H1 (cell line): ENCODE results near the gene CEBPZ. TPM values are rescaled to one million over a fixed set of nuclear protein-coding genes. Genes with fewer than 3 reads are reported as not detected.
A peak's percentile ranks its signal among the peaks of the same experiment; 100 is the strongest.

Experiments
- BACH1 ChIP-seq: IDR thresholded peaks from 2 replicates; pipeline ENCODE4 v1.6.1; 2012; ENCODE audit warnings: low read length, improper control_type of control experiment
- CHD7 ChIP-seq: fragments of 300-600 bp; sonication (generic); IDR thresholded peaks from 2 replicates; pipeline ENCODE4 v1.7.1; 2012; ENCODE audit warnings: low read length, moderate library complexity, mild to moderate bottlenecking, inconsistent platforms; ENCODE audit not compliant: insufficient replicate concordance
- E2F6 ChIP-seq: IDR thresholded peaks from 2 replicates; pipeline ENCODE4 v1.6.1; 2012; ENCODE audit warnings: inconsistent platforms
- FOSL1 ChIP-seq: IDR thresholded peaks from 2 replicates; pipeline ENCODE4 v1.6.1; 2011; ENCODE audit warnings: mild to moderate bottlenecking, low read depth, low read length, moderate library complexity; ENCODE audit not compliant: insufficient read depth
- PHF8 ChIP-seq: fragments of 200-600 bp; sonication (generic); conservative IDR thresholded peaks from 2 replicates; pipeline ENCODE4 v1.7.1; 2012; ENCODE audit warnings: low read depth, mild to moderate bottlenecking, inconsistent platforms, low read length, moderate library complexity
- POLR2A ChIP-seq, 2 experiments: IDR thresholded peaks; 1 replicate in 1 of 2; 2 replicates in 1 of 2; pipeline ENCODE4 v1.6.1; 2011; ENCODE audit warnings: low read depth in 2 of 2, low read length in 2 of 2, mild to moderate bottlenecking in 2 of 2; ENCODE audit errors: control extremely low read depth in 1 of 2
- polyA plus RNA-seq, 7 experiments: library from polyadenylated mRNA; depleted of rRNA in 3 of 7; stranded (reverse) in 5 of 7; unstranded in 2 of 7; fragments of >200 nt in 5 of 7; fragments of 200-250 nt in 2 of 7; gene quantifications; 1 replicate in 5 of 7; 2 replicates in 1 of 7; 4 replicates in 1 of 7; pipeline versions ENCODE4 v1.2.1 to v1.2.3, GENCODE V29; 2011 to 2013; ENCODE audit warnings: missing spikeins in 2 of 7, mixed read lengths in 2 of 7
- total RNA-seq: library from RNA; stranded (reverse); fragmentation: NEBNext Ultra II Directional; extraction: Animal tissue kit (Norgen Biotek cat#: 25700); gene quantifications from 2 replicates; pipeline ENCODE4 v1.2.1, GENCODE V29; 2021

CEBPZ gene
- total and polyA plus RNA-seq, 2 of the 8 experiments (the other 6 are each of a cell fraction or from before 2014, with no cell fraction given), result 19.1 to 201 TPM

- TF ChIP-seq CHD7 (no peak), FOSL1 (no peak), E2F6 (no peak), BACH1 (no peak), POLR2A (IDR thresholded peaks at IDR 0.05; ENCODE audit: control extremely low read depth in 1 of 2, low read depth in 2 of 2, low read length in 2 of 2) (peak in 1 of 2 experiments; percentile 54; a peak in 1 of 3 replicates), PHF8 (peak; percentile 61)
Measured at GRCh38 chr2:37156071-37156856, 75.1 kb downstream of the CEBPZ start (continued).
